MCF 10A (cell line): ENCODE data around the gene SUCO. TPM values are rescaled to one million over a fixed set of nuclear protein-coding genes. Genes with fewer than 3 reads are reported as not detected.

Experiments used
- Bru-seq: library from RNA; stranded (reverse); fragments of 400-500 nt; gene quantifications from one replicate; lab custom pipeline; 2021; lab: Mats Ljungman, UMichigan
- BruChase-seq, 2 experiments: library from RNA; stranded (reverse); fragments of 400-500 nt; gene quantifications; one replicate each; lab custom pipeline; 2021; lab: Mats Ljungman, UMichigan
- BruUV-seq: library from RNA; stranded (reverse); fragments of 400-500 nt; replicated peaks from 2 replicates; lab custom pipeline; 2021; lab: Mats Ljungman, UMichigan
- CTCF ChIA-PET: fragments of 300-600 bp; sonication (Branson Sonifier 250); formaldehyde crosslinking; extraction: SDS; loops from one replicate; lab custom pipeline; 2021; ENCODE audit warnings: antibody characterized with exemption, inconsistent platforms; lab: Yijun Ruan, JAX
- POLR2A ChIA-PET: fragments of 300-600, 350-650 bp; sonication (Branson Sonifier 250); formaldehyde crosslinking; extraction: SDS; loops from one replicate; lab custom pipeline; 2020; ENCODE audit warnings: antibody characterized with exemption, inconsistent platforms; lab: Yijun Ruan, JAX
- DNase-seq: peaks from one replicate; pipeline ENCODE4 v3.0.0-alpha.2; 2018; ENCODE audit not compliant: unreplicated experiment
- H3K27ac Mint-ChIP-seq: one replicate; pipeline ENCODE4 v1.8.0; 2022; ENCODE audit warnings: mild to moderate bottlenecking, low read depth, mixed read lengths; ENCODE audit not compliant: unreplicated experiment
- H3K27me3 Mint-ChIP-seq: one replicate; pipeline ENCODE4 v1.8.0; 2022; ENCODE audit warnings: mixed read lengths; ENCODE audit not compliant: insufficient read depth, unreplicated experiment
- H3K36me3 Mint-ChIP-seq: one replicate; pipeline ENCODE4 v1.8.0; 2022; ENCODE audit warnings: mild to moderate bottlenecking, moderate library complexity, mixed read lengths; ENCODE audit not compliant: insufficient read depth, unreplicated experiment
- H3K4me1 Mint-ChIP-seq: one replicate; pipeline ENCODE4 v1.8.0; 2022; ENCODE audit warnings: mixed read lengths; ENCODE audit not compliant: insufficient read depth, unreplicated experiment
- H3K4me3 Mint-ChIP-seq: one replicate; pipeline ENCODE4 v1.8.0; 2022; ENCODE audit warnings: mild to moderate bottlenecking, moderate library complexity, mixed read lengths; ENCODE audit not compliant: unreplicated experiment
- H3K9me3 Mint-ChIP-seq: one replicate; pipeline ENCODE4 v1.8.0; 2022; ENCODE audit warnings: mixed read lengths; ENCODE audit not compliant: unreplicated experiment
- intact Hi-C: fragments of 100-400 bp; cut with micrococcal nuclease; formaldehyde crosslinking; loops from 2 replicates; pipeline ENCODE4 v1.14.1; 2022
- long read RNA-seq: library from polyadenylated mRNA; stranded (forward); transcript quantifications from one replicate; pipeline ENCODE4 v2.0.0, GENCODE V29; 2022
- total RNA-seq: library from RNA; stranded (reverse); gene quantifications from 2 replicates; pipeline ENCODE4 v1.2.3, GENCODE V29; 2022
- TF ChIP-seq, protein P1 (sequence below): fragments of 200-600 bp; IDR thresholded peaks from one replicate; pipeline ENCODE4 v1.8.0; 2022; ENCODE audit warnings: antibody characterized with exemption, mild to moderate bottlenecking; ENCODE audit not compliant: unreplicated experiment

SUCO gene, protein sequence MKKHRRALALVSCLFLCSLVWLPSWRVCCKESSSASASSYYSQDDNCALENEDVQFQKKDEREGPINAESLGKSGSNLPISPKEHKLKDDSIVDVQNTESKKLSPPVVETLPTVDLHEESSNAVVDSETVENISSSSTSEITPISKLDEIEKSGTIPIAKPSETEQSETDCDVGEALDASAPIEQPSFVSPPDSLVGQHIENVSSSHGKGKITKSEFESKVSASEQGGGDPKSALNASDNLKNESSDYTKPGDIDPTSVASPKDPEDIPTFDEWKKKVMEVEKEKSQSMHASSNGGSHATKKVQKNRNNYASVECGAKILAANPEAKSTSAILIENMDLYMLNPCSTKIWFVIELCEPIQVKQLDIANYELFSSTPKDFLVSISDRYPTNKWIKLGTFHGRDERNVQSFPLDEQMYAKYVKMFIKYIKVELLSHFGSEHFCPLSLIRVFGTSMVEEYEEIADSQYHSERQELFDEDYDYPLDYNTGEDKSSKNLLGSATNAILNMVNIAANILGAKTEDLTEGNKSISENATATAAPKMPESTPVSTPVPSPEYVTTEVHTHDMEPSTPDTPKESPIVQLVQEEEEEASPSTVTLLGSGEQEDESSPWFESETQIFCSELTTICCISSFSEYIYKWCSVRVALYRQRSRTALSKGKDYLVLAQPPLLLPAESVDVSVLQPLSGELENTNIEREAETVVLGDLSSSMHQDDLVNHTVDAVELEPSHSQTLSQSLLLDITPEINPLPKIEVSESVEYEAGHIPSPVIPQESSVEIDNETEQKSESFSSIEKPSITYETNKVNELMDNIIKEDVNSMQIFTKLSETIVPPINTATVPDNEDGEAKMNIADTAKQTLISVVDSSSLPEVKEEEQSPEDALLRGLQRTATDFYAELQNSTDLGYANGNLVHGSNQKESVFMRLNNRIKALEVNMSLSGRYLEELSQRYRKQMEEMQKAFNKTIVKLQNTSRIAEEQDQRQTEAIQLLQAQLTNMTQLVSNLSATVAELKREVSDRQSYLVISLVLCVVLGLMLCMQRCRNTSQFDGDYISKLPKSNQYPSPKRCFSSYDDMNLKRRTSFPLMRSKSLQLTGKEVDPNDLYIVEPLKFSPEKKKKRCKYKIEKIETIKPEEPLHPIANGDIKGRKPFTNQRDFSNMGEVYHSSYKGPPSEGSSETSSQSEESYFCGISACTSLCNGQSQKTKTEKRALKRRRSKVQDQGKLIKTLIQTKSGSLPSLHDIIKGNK (N-terminal part only)
- total RNA-seq = 47.9 and 54.3 TPM in 2 replicates
- Bru-seq, nascent RNA = percentile 94 among the genes with signal in this experiment
- BruChase-seq, experiment 1, labeled RNA remaining after a 6-hour chase = percentile 93 among the genes with signal in this experiment
- BruChase-seq, experiment 2, labeled RNA remaining after a 2-hour chase = percentile 93 among the genes with signal in this experiment
- long read RNA-seq, partial matches to known transcripts = 12 of 38 reads
- long read RNA-seq, other reads (novel, unspliced or antisense) = 24 of 38 reads

DNA sequence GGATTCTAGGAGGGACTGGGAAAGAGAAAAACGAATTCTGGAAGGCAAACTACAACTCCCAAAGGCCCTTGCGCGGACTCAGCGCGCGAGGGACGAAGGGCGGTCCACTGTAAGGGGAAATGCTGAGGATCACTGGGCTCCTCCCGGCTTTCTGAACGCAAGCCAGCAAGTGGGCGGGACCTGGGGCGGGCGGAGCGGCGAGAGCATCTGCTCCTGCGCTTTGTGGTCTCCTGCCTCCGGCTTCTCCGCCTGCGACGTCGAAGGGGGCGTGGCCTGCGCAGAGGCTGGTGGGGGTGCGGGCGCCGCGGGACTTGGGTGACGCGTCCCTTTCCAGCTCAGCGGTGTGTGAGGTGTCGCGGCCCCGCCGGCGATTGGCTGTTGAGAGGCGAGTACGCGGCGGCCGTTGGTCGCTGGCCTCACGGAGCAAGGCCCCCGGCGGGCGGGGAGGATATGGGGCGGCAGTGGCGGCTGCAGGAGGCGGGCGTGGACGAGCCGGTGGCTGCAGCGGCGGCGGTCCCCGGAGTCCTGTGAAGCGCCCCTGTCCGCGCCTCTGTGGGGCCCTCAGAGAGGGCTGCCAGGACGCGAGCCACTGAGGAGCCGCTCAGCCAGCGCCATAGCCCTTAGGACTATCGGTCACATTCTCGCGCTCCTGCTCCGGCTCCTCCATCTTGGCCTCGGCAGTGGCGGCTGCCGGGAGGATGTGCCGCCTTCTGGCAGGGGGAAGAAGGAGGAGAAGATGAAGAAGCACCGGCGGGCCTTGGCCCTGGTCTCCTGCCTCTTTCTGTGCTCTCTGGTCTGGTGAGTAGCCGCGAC, at the start of gene SUCO:
Gene SUCO (plus strand): TSS at position 451 of the 813 bp plus-strand sequence. CDS start 286 bp downstream, at position 737.
- Mint-ChIP-seq H3K27ac (peak within 1 kb of the TSS; percentile 98), H3K9me3 (no peaks in the 10 kb centered on the region), H3K4me1 (peaks cover 38% of the 10 kb centered on the region), H3K27me3 (no peaks in the 10 kb centered on the region), H3K4me3 (peak within 1 kb of the TSS; percentile 90), H3K36me3 (peaks cover 3% of the 10 kb centered on the region)
- DNase-seq = peak; percentile 100
- ChIA-PET POLR2A (interaction anchor here (0.7 to 3.0 kb wide), 56 partner anchors 9 to 1418 kb away, joined by 3 to 57 read pairs (median 4); partner anchors contain the start of genes KLHL20, METTL13, VAMP4 and ZBTB37), CTCF (interaction anchor here (0.6 to 1.4 kb wide), 8 partner anchors 32 to 209 kb away, joined by 3 to 9 read pairs (median 3); partner anchors contain the start of gene PIGC)
- intact Hi-C loops = loop anchor here (1.0 to 5.0 kb wide), 5 partner anchors 52 to 791 kb away; partner anchors contain the start of gene VAMP4
- BruUV-seq = no TSS peak
- TF ChIP-seq, protein P1, sequence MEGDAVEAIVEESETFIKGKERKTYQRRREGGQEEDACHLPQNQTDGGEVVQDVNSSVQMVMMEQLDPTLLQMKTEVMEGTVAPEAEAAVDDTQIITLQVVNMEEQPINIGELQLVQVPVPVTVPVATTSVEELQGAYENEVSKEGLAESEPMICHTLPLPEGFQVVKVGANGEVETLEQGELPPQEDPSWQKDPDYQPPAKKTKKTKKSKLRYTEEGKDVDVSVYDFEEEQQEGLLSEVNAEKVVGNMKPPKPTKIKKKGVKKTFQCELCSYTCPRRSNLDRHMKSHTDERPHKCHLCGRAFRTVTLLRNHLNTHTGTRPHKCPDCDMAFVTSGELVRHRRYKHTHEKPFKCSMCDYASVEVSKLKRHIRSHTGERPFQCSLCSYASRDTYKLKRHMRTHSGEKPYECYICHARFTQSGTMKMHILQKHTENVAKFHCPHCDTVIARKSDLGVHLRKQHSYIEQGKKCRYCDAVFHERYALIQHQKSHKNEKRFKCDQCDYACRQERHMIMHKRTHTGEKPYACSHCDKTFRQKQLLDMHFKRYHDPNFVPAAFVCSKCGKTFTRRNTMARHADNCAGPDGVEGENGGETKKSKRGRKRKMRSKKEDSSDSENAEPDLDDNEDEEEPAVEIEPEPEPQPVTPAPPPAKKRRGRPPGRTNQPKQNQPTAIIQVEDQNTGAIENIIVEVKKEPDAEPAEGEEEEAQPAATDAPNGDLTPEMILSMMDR = no peak

DNA sequence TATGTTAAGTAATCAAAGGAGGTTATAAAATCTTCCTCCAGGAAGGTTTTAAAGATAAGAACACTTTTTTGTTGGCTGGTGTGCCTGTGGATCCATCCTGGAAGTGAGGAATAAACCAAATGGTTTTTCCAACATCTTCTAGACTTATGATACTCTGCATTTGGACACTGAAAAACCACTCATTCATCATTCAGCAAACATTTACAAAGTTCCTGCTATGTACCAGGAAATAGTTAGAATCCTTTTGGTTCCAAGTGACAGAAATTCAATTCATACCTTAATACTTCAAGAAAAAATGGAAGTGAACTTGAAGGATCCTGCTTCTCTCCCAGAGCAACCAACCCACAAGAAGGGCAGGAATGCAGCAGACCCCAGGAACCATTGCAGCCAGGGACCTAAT, 49.5 kb upstream of the SUCO start:
- no TSS peak for BruUV-seq
- Mint-ChIP-seq H3K4me3 (no peak overlapping the region), H3K9me3 (no peaks in the 10 kb centered on the region), H3K27me3 (peaks cover 38% of the 10 kb centered on the region), H3K4me1 (peaks cover 2% of the 10 kb centered on the region), H3K27ac (no peak overlapping the region), H3K36me3 (no peaks in the 10 kb centered on the region)
- ChIA-PET CTCF (no interaction called here), POLR2A (interaction anchor here (1.0 kb wide), 1 partner anchor 14 kb away, joined by 5 read pairs; no protein-coding TSS in a partner anchor)
- intact Hi-C loops = no loop called here
- TF ChIP-seq, protein P1 = no peak
- DNase-seq = no peak

DNA sequence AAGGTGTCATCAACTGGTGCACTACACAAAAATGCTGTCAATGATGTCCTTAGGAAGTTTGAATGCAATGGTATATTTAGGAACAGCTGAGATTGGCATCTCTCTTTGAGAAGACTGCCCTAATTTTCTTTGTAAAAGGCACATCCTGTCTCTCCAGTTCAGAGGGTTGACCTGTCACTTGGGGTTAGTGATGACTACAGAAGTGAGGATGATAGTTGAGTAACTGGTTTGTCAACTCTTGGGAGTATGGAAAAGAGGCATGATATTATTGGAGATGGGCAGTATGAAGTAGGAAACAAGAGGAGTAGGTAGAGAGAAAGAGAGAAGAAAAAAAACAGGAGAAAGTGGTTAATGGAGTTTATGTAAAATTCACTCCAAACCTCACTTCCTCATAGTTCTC, 48.7 kb upstream of the SUCO start:
- Mint-ChIP-seq H3K4me1 (no peaks in the 10 kb centered on the region), H3K27ac (no peak overlapping the region), H3K27me3 (peaks cover 46% of the 10 kb centered on the region), H3K9me3 (no peaks in the 10 kb centered on the region), H3K4me3 (no peak overlapping the region), H3K36me3 (no peaks in the 10 kb centered on the region)
- intact Hi-C loops = no loop called here
- TF ChIP-seq, protein P1 = no peak
- ChIA-PET CTCF (no interaction called here), POLR2A (interaction anchor here (0.6 to 0.7 kb wide), 2 partner anchors 49 to 101 kb away, joined by 3 read pairs; partner anchors contain the start of gene SUCO)
- BruUV-seq = no TSS peak
- no peak for DNase-seq
